Upper lobe of left lung (tissue), 4 donors: ENCODE measurements around the gene AR.

Experiments
- CTCF ChIP-seq, 6 experiments: fragments of 450-650 bp in 4 of 6; fragments of 200-600 bp in 2 of 6; sonication (generic) in 2 of 6; IDR thresholded peaks; one replicate each; pipeline ENCODE4 v1.5.1; 2016 to 2019; ENCODE audit warnings: antibody characterized with exemption in 6 of 6
- EP300 ChIP-seq, 4 donors: sonication (generic); formaldehyde crosslinking; IDR thresholded peaks; one replicate each; pipeline ENCODE4 v1.5.1; 2017; ENCODE audit warnings: antibody characterized with exemption in 4 of 4, control low read depth in 2 of 4
- POLR2A ChIP-seq, 4 donors: fragments of 450-650 bp; IDR thresholded peaks; one replicate each; pipeline ENCODE4 v1.5.1; 2016 to 2017; ENCODE audit warnings: antibody characterized with exemption in 4 of 4, mild to moderate bottlenecking in 2 of 4
- POLR2AphosphoS5 ChIP-seq, 2 donors: sonication (generic); formaldehyde crosslinking; IDR thresholded peaks; one replicate each; pipeline ENCODE4 v1.5.1; 2017; ENCODE audit warnings: antibody characterized with exemption in 2 of 2

DNA sequence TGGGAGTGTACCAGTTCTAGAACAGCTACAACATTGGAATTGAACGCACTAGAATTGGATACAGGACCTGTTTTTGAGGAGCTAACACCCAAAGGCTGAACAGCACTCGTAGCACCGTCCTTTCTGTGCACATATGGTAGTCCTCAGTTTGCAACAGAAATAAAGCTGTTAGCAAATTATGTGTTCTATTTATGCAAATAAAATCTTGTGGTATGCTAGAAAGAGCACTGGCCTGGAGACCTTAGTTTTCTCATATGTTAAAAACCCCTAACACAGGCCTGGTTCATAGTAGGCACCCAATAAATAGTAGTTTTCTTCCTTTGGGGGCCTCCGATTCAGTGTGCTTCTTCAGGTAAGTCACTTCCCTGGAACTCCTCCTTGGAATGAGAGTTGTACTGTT lies 140.3 kb downstream of the AR start:
- TF ChIP-seq POLR2A (IDR thresholded peaks at IDR 0.05) (no peak), EP300 (IDR thresholded peaks at IDR 0.05) (no peak), CTCF (IDR thresholded peaks at IDR 0.05) (no peak), POLR2AphosphoS5 (IDR thresholded peaks at IDR 0.05) (no peak)
